Stimulated activated naive CD8-positive, alpha-beta T cell treated with anti-CD3 and anti-CD28 coated beads, Interleukin-15, Interleukin-2, amounts not matched to agents 100 U/mL and 50 U/mL, for 24 hours (primary cell): ENCODE data around the gene LCNL1.
A peak's percentile ranks its signal among the peaks of the same experiment; 100 is the strongest.

Source experiments
- ATAC-seq: fragments of 150-1000 bp; cut with Tn5 transposase; one replicate; pipeline ENCODE4 v1.10.0; 2021
- DNase-seq: peaks from one replicate; pipeline ENCODE4 v3.0.0; 2021

The LCNL1 gene

DNA sequence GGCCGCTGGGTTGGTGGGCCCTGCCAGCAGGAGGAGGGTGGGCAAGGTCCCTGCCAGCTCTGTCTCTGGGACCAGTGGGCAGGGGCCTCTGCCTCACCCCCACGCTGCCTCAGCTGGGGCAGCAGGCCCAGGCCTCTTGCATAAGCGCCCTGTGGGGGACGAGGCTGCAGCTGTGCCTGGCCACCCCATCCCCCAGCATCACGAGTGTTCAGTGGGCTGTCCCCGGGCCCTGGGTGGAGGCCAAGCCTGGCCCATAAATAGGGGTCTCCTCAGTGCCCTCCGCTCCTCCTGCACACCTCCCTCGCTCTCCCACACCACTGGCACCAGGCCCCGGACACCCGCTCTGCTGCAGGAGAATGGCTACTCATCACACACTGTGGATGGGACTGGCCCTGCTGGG lies 5.6 kb upstream of the LCNL1 start, which contains the start of gene PTGDS:
TSS of gene PTGDS (plus strand) at position 282 of the 400 bp plus-strand sequence. CDS start at position 357, 75 bp downstream.
- no peak for ATAC-seq
- DNase-seq = no peak

DNA sequence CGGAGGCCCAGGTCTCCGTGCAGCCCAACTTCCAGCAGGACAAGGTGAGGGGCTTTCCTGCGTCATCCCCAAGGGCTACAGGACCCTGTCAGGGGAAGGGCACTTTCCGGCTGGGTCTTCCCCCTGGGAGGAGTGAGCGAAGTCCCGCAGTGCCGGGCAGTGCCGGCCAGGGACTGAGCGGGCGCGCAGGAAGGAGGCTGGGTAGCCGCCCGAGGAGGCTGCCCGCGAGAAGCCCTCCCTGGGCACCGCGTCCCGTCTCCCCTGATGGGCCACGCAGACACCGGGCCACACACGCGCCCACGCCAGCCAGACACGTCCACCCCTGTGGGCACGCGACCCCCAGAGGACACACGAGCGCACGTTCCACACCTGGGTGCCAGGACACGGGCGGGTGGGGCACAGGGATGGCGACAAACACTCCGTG lies 5.1 kb upstream of the LCNL1 start:
- ATAC-seq (no peak), DNase-seq (no peak)

- peak; percentile 16 for ATAC-seq
- peak; percentile 74 for DNase-seq
Observed at GRCh38 chr9:136978073-136978864, 4.5 kb upstream of the LCNL1 start.

GRCh38 chr9:136978865-136979544 lies 3.8 kb upstream of the LCNL1 start:
- no peak for DNase-seq
- no peak for ATAC-seq

DNA sequence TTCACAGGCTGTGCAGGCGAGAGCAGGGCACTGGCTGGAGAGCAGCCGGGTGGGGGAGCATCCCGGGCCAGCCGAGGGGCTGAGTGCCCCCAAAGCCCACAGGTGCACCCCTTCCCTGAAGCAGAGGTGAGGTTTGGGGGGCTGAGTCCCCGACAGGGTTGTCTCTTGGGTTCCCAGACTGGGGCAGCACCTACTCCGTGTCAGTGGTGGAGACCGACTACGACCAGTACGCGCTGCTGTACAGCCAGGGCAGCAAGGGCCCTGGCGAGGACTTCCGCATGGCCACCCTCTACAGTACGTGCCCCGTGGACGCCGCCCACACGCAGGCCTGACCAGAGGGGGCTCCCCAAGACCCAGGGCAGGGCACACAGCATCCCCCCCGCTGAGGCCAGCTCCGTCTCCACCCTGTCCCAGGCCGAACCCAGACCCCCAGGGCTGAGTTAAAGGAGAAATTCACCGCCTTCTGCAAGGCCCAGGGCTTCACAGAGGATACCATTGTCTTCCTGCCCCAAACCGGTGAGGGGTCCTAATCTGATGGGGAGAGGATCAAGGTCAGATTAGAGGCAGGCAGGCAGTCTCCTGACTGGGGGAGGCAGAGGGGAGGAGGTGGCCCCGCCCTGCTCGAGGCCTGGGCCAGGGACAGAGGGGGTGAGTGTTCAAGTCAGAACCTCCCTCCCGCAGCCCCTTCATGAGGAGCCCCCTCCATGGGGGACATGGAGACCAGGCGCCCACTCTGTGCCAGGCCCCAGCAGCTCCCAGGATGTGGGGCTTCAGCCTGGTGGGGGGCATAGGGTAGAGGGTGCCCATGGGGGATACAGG lies 2.8 kb upstream of the LCNL1 start:
- no peak for ATAC-seq
- DNase-seq = no peak

- no peak for DNase-seq
- ATAC-seq = no peak
Observed at GRCh38 chr9:136980669-136981478, 1.9 kb upstream of the LCNL1 start.

DNA sequence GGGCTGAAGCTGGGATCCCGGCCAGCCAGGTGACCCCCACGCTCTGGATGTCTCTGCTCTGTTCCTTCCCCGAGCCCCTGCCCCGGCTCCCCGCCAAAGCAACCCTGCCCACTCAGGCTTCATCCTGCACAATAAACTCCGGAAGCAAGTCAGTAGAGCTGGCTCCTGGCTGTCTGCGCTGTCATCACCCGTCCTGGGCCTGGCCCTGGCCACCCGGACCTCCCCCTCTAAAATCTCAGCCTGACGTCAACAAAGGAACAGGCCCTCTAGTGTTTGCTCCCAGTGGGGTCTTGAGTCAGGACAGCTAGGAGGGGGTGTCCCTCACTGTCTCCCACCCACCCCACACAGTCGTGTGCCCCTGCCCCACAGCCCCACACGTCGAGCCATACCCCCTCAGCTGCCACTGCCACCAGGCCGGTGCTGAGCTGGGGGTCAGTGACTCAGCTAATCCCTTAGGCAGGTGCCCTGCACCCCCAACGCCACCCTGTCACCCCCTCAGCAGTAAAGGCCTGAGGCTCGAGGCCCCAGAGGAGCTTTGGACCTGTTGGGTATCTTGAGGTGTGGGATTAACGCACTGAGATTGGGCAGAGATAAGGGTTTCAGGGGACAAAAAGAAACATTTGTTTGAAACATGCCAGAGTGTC lies 1.1 kb upstream of the LCNL1 start:
- no peak for ATAC-seq
- no peak for DNase-seq

GRCh38 chr9:136983167-136983566 lies 374 bp downstream of the LCNL1 start:
- DNase-seq = no peak

DNA sequence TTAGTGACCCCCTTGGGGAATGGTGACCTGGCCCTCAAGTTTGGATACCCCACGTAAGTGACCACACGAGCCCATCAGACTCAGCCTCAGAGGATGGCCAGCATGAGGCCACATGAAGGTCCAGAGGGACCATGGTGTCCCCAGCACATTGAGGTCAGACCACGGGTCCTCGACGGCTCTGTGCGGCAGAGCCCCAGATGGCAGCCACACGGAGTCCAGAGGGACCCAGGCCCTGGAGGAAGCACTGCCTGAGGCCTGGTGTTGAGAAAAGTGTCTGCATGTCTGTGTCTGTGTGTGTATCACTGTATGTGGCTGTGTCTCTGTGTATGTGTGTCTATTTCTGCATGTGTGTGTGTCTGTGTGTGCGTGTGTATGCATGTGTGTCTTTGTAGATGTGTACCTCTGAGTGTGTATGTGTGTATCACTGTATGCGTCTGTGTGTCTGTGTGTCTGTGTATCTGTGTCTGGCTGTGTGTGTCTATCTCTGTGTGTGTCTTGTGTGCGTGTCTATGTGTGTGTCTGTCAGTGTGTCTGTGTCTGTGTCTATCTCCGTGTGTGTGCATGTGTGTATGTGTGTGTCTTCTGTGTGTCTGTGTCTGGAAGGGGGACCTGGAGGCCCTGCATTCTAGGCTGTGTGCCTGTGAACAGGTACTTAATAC lies 992 bp downstream of the LCNL1 start:
- ATAC-seq (no peak), DNase-seq (no peak)

More at GRCh38 chr9:136983167-136983566, 374 bp downstream of the LCNL1 start:
- ATAC-seq = no peak

GRCh38 chr9:136984464-136985026 lies 1.8 kb downstream of the LCNL1 start:
- DNase-seq (no peak), ATAC-seq (no peak)

DNA sequence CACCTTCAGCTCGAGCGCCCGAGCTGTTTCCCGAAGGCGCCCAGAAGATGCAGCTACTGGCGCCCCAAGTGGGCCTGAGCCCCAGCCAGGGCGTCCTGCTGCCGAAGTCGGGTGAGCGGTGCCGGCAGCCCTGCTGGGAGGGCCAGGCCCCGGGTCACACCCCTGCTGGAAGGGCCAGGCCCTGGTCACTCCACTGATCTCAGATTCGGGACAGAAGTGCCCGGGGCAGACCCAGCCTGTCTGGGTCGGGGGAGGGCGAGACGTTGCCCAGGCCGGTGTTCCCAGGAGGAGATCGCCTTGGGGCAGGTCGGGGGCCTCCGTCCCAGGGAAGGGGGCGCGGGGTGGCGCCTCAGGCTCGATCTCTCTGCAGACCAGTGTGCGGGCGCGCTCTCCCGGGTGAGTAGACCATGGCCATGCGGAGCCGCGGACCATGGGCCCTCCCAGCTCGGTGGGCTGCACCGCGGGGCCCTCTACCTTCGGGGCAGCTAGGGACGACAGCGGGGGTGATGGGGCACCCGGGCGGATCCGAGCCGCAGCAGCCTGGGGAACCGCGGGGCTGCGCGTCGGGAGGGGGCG lies 2.3 kb downstream of the LCNL1 start:
- ATAC-seq (no peak), DNase-seq (no peak)

DNA sequence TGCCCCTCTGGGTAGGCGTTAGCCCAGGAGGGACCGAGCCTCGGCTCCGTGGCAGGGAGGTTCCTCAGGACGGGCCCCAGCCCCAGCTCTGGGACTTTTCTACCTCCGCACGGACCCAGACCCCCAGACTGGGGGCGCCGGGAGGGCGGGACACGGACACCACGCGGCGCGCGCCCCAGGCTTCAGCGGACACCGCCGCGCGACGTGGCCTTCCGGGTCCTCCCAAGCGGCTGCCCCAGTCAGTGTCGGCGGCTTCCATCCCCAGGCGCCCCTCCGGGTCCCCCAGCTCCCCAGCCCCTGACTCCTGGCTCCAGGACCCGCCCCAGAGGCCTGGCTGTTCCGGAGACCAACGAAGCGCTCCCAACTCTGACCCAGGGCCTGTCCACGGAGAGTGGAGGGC lies 3.1 kb downstream of the LCNL1 start:
- ATAC-seq = no peak

GRCh38 chr9:136988872-136989271 lies 6.1 kb downstream of the LCNL1 start:
- ATAC-seq (no peak), DNase-seq (no peak)

More for the DNA sequence above, 3.1 kb downstream of the LCNL1 start:
- DNase-seq = no peak

DNA sequence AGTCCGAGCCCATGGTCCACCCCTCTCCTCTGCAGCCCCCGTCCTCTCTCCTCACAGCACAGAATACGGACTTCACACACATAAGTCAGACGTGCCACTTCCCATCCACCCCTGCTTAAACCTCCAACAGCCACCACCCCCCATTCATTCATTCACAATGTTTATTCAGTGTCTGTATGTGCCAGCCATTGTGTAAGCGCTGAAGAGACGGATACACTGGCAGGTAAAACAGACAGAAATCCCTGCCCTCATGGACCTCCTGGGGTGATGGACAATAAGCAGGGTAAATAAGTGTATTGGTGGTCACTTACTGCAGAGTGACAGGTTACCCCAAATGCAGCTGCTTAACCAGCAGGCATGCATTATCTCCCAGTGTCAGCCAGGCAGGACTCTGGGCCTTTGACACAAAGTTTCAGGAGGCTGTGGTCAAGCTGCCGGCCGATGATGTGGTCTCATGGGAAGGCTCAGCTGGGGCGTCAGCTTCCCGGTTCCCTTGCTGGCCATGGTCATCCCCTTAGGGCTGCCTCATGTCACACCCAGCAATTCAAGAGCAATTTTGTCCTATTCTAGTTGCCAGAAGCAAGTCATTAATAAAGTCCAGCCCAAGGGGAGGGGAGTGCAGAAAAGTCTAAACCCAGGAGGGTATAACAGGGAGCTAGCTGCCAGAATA lies 7.6 kb downstream of the LCNL1 start:
- DNase-seq (no peak), ATAC-seq (no peak)

DNA sequence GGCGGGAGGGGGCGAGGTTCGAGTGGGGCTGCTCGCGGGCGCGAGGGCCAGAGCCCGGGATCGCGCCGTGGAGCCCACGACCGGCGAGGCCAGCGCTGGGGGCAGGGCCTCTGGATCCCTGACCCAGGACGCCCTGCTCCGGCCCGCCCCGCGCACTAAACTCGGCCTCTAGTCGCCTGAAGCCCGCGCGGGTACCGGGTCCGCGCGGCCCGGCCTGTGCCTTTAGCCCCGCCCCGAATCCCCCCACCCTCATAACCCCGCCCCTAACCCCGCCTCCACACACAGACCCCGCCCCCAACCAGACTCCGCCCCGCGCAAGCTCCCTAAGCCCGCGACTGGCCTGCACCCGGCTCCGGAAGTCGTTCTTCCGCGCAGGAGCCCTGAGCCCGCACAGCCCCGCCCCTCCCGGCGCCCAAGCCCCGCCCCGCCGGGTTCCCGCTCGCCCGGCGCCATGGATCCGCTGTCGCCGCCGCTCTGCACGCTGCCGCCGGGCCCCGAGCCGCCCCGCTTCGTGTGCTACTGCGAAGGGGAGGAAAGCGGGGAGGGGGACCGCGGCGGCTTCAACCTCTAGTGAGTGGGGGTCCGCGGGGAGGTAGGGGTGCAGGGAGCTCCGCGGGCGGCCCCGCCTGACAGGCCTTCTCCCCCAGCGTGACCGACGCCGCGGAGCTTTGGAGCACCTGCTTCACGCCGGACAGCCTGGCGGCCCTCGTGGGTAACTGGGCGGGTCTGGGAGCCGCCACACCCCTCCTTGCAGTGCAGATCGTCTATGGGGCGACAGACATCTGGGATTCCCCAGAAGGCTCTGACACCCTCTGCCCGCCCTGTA lies 9.4 kb downstream of the LCNL1 start, which contains the start of gene PAXX:
TSS of gene PAXX (plus strand) at position 430 of the 826 bp plus-strand sequence. CDS start at position 452, 22 bp downstream.
- ATAC-seq (peak; percentile 84), DNase-seq (peak; percentile 98)

GRCh38 chr9:136992819-136993369 lies 10.1 kb downstream of the LCNL1 start:
- DNase-seq = no peak
- ATAC-seq = no peak

DNA sequence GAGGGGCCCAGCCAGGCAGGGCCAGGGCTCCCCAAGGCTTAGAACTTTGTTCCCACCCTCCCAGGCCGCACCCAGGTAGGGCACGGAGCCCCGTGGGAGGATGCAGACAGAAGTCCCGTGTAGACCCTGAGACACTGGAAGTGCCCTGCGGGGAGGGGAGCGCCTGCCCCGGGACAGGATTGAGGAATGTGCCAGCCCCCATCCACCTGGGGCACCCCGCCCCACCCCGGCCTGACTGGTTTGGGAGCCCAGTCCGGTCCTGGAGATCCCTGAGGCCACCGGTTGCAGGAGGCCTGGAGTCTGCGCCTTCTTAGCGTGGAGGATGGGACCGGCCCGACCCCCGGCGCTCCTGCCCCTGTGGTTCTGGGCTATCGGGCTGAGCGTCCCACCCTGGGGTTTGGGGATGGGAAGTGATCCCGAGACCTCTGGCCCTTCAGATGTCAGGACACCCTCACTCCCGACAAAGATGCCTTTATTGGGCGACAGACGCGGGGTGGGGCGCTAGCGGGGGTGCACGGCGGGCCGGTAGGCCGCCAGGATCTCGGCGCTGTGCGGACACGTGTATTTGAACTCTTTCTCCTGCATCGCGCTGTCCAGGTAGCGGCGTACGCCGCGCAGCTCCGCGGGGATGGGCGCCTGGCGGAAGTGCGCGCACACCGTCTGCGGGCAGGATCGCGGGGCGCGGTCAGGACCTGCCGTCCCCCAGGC lies 11.5 kb downstream of the LCNL1 start:
- ATAC-seq = no peak
- no peak for DNase-seq
